Posterior vena cava (tissue), 2 donors: Measurements from ENCODE around the gene FBXW2. TPM values are rescaled to one million over a fixed set of nuclear protein-coding genes. Genes with fewer than 3 reads are reported as not detected.

ENCODE experiments used
- total RNA-seq, 2 donors: library from RNA; stranded (reverse); fragmentation: NEBNext Ultra II Directional; extraction: Animal tissue kit (Norgen Biotek cat#: 25700); gene quantifications; one replicate each; pipeline ENCODE4 v1.2.1, GENCODE V29; 2021
- donor health status: DM: yes; HTN: yes; CAD: no.
- donor health status: DM: yes; HTN: yes; CAD: no.

Gene FBXW2
- total RNA-seq, 2 donors from 2014 or later = 59.2 to 61.5 TPM

Other genes with a start within 250 kb of the FBXW2 start
- gene CDK5RAP2, start 213.2 kb downstream of the FBXW2 start, total RNA-seq = 10 to 100 TPM; 47.2 to 50.2 TPM
- 10 to 100 TPM; 18.4 to 19.9 TPM for gene MEGF9, start 78.9 kb downstream of the FBXW2 start, total RNA-seq
- gene PSMD5, start 49.5 kb upstream of the FBXW2 start, total RNA-seq = 10 to 100 TPM; 31.3 to 37.5 TPM
- gene PHF19, start 83.8 kb upstream of the FBXW2 start, total RNA-seq = 10 to 100 TPM; 30.8 to 40.2 TPM
- gene TRAF1, start 133.4 kb upstream of the FBXW2 start, total RNA-seq = 10 to 100 TPM; 10.2 to 14.6 TPM